Small intestine (tissue), 7 donors: Measurements from ENCODE around the gene ARHGEF28. TPM values are rescaled to one million over a fixed set of nuclear protein-coding genes. Genes with fewer than 3 reads are reported as not detected.

Experiments
- DNase-seq, 2 donors: peaks; one replicate each; pipeline versions ENCODE4 v3.0.0 to v3.0.0-alpha.2; 2013
- FAIRE-seq: peaks from 2 replicates; lab custom pipeline; 2012; peaks lifted over from hg19 to GRCh38; lab: Jason Lieb, UNC
- H3K27ac ChIP-seq, 3 donors: one replicate each; pipeline ENCODE4 v1.5.1; 2013; ENCODE audit warnings: low read length in 2 of 3, mild to moderate bottlenecking in 2 of 3, control low read depth in 1 of 3, inconsistent platforms in 1 of 3, low read depth in 1 of 3, moderate library complexity in 1 of 3
- H3K27me3 ChIP-seq, 3 donors: one replicate each; pipeline ENCODE4 v1.6.1; 2013; ENCODE audit warnings: low read length in 3 of 3, inconsistent platforms in 1 of 3; ENCODE audit not compliant: control insufficient read depth in 3 of 3, insufficient read depth in 3 of 3
- H3K36me3 ChIP-seq, 3 donors: one replicate each; pipeline ENCODE4 v1.6.1; 2013; ENCODE audit warnings: low read length in 3 of 3, inconsistent platforms in 1 of 3, low read depth in 1 of 3, mild to moderate bottlenecking in 1 of 3, moderate library complexity in 1 of 3; ENCODE audit not compliant: control insufficient read depth in 3 of 3, insufficient read depth in 2 of 3
- H3K4me1 ChIP-seq, 3 donors: one replicate each; pipeline ENCODE4 v1.6.1; 2013; ENCODE audit warnings: low read length in 2 of 3, inconsistent platforms in 1 of 3, low read depth in 1 of 3, mild to moderate bottlenecking in 1 of 3, moderate library complexity in 1 of 3; ENCODE audit not compliant: control insufficient read depth in 3 of 3, insufficient read depth in 2 of 3
- H3K4me3 ChIP-seq, 3 donors: one replicate each; pipeline ENCODE4 v1.5.1; 2013; ENCODE audit warnings: low read length in 3 of 3, control low read depth in 1 of 3, inconsistent platforms in 1 of 3, low read depth in 1 of 3, mild to moderate bottlenecking in 1 of 3, moderate library complexity in 1 of 3
- H3K9me3 ChIP-seq, 2 donors: one replicate each; pipeline ENCODE4 v1.6.1; 2013; ENCODE audit warnings: low read depth in 1 of 2, low read length in 1 of 2; ENCODE audit not compliant: control insufficient read depth in 2 of 2, insufficient read depth in 1 of 2
- WGBS, 3 donors: extraction: QIAGEN DNeasy Blood & Tissue Kit; methylation state at CpG; one replicate each; pipeline ENCODE4 v1.1.7; 2013; 5-methylcytosine and 5-hydroxymethylcytosine counted together
- polyA plus RNA-seq, 4 donors: library from polyadenylated mRNA; stranded (reverse) in 3 of 4; unstranded in 1 of 4; fragments of 200-250 nt in 3 of 4; fragments of 120-200 nt in 1 of 4; gene quantifications; one replicate each; pipeline versions ENCODE4 v1.2.1 to v1.2.3, GENCODE V29; 2013
- donor health status: healthy with polysubstance abuse.
- donor health status: control.
- donor health status: control.
- donor health status: Bipolar disorder and iron deficiency.
- donor health status: healthy.

The ARHGEF28 gene
- polyA plus RNA-seq, 4 donors = 1.1 to 16.5 (median 2.7) TPM

DNA sequence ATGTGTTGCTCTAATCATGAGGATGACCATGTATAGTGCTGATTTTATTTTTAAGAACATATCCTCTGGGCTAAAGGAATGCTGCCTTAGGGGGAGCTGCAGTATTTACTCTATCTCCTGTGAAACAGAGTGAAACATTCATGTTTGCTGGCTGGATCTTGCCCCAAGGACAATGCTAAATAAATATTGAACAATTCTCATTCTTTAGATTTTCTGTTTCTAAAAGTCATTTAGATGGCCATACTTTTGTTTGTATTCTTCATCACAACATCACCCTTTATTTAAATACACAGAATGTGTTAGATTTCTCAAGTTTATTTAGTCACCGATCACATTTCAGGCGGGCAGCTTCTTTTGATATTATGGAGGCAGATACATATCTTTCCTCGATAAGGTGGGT, 103.3 kb downstream of the ARHGEF28 start:
- Histone ChIP-seq H3K4me1 (no peaks in the 10 kb centered on the region), H3K4me3 (no peak overlapping the region), H3K36me3 (no peaks in the 10 kb centered on the region), H3K27ac (no peak overlapping the region), H3K9me3 (no peaks in the 10 kb centered on the region), H3K27me3 (no peaks in the 10 kb centered on the region)
- FAIRE-seq (no peak), DNase-seq (no peak)
- 82 to 90% (median 89%) methylated on average over 3 of the region's 3 CpGs for WGBS, 3 donors

GRCh38 chr5:73732045-73732444, 106.0 kb downstream of the ARHGEF28 start:
- DNase-seq = no peak
- Histone ChIP-seq H3K9me3 (no peaks in the 10 kb centered on the region), H3K27me3 (no peaks in the 10 kb centered on the region), H3K4me3 (no peak overlapping the region), H3K4me1 (no peaks in the 10 kb centered on the region), H3K36me3 (no peaks in the 10 kb centered on the region), H3K27ac (no peak overlapping the region)
- WGBS, 3 donors = 91 to 94% (median 93%) methylated on average over 2 of the region's 2 CpGs
- no peak for FAIRE-seq

GRCh38 chr5:73733219-73733618, 107.2 kb downstream of the ARHGEF28 start:
- Histone ChIP-seq H3K27ac (no peak overlapping the region), H3K36me3 (no peaks in the 10 kb centered on the region), H3K27me3 (no peaks in the 10 kb centered on the region), H3K4me1 (no peaks in the 10 kb centered on the region), H3K4me3 (no peak overlapping the region), H3K9me3 (no peaks in the 10 kb centered on the region)
- DNase-seq = no peak
- WGBS, 3 donors = 67 to 95% (median 91%) methylated on average over 1 of the region's 1 CpG
- FAIRE-seq = no peak

DNA sequence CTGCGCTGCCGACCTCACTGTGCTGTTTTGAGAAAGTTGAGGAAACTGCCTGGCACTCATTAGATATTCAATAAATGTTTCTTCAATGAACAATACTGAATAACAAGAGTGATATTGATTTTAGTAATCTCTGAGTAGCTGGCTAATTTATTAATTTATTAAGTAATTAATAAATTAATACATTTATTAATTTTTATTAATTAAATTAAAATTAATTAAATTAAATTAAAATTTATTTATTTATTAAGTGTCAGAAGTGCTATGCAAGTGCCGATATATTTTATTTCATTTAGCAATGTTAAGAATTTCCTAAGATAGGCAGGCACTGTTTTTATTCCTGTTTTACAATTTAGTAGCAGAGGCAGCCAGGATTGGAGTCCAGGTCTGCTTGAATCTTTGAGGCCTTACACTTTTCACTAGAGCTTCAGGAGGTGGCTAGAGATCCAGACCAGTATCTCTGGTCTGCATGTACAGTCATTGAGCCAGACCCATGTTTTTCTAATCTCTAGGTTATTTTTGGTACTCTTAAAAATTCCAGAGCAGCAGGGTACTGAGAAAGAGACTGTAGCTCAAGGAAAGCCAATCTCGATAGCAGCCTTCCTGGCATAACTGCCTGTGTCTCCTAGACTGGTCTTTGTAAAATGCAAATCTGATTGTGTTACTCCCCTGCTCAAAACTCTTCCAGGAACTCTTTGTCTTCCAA, 109.2 kb downstream of the ARHGEF28 start:
- Histone ChIP-seq H3K4me3 (no peak overlapping the region), H3K36me3 (no peaks in the 10 kb centered on the region), H3K27ac (no peak overlapping the region), H3K4me1 (no peaks in the 10 kb centered on the region), H3K27me3 (no peaks in the 10 kb centered on the region), H3K9me3 (no peaks in the 10 kb centered on the region)
- DNase-seq (no peak), FAIRE-seq (no peak)
- WGBS, 3 donors = 67 to 97% (median 92%) methylated on average over 4 of the region's 4 CpGs

GRCh38 chr5:73739650-73740049, 113.7 kb downstream of the ARHGEF28 start:
- Histone ChIP-seq H3K27me3 (no peaks in the 10 kb centered on the region), H3K4me1 (no peaks in the 10 kb centered on the region), H3K4me3 (no peak overlapping the region), H3K36me3 (no peaks in the 10 kb centered on the region), H3K9me3 (no peaks in the 10 kb centered on the region), H3K27ac (no peak overlapping the region)
- DNase-seq (no peak), FAIRE-seq (no peak)
- WGBS, 3 donors = 95 to 98% (median 96%) methylated on average over 1 of the region's 1 CpG

DNA sequence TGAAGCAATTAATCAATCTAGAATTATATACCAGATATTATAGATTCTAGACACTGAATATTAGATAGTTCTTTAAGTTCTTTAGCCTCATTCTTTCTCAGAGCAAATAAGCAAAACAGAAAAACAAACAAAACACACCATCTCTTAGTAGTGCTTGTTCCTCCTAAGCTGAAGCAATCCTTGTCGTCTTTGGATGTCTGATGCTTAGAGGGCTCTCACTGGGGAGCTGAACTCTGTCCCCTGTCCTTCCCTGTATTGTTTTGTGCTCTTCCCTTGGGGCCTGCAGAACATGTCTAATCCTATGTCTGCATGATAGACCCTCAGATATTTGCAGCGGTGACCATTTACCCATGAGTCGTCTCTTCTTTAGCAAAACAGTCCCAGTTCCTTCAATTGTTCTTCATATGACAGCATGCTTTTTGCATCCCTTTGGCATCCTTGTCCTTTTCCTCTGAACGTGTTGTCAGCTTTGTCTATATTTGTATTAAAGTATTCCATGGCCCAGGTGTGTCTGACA, 114.3 kb downstream of the ARHGEF28 start:
- H3K27ac ChIP-seq = no peak overlapping the region
- H3K27me3 ChIP-seq = no peaks in the 10 kb centered on the region
- FAIRE-seq (no peak), DNase-seq (no peak)
- no peaks in the 10 kb centered on the region for H3K36me3 ChIP-seq
- WGBS, 3 donors = 67 to 73% (median 69%) methylated on average over 4 of the region's 4 CpGs
- no peaks in the 10 kb centered on the region for H3K4me1 ChIP-seq
- H3K4me3 ChIP-seq = no peak overlapping the region
- H3K9me3 ChIP-seq = no peaks in the 10 kb centered on the region

- no peak overlapping the region for H3K27ac ChIP-seq
- no peak for FAIRE-seq
- 68 to 80% (median 76%) methylated on average over 2 of the region's 2 CpGs for WGBS, 3 donors
Observed at GRCh38 chr5:73743161-73743560, 117.2 kb downstream of the ARHGEF28 start.

GRCh38 chr5:73745836-73746235, 119.8 kb downstream of the ARHGEF28 start:
- no peaks in the 10 kb centered on the region for H3K4me1 ChIP-seq
- no peak overlapping the region for H3K27ac ChIP-seq
- H3K27me3 ChIP-seq = no peaks in the 10 kb centered on the region
- FAIRE-seq = no peak
- H3K9me3 ChIP-seq = no peaks in the 10 kb centered on the region
- no peaks in the 10 kb centered on the region for H3K36me3 ChIP-seq
- H3K4me3 ChIP-seq = no peak overlapping the region
- WGBS, 3 donors = 25 to 50% (median 45%) methylated on average over 1 of the region's 1 CpG
- DNase-seq = no peak

More at GRCh38 chr5:73743161-73743560, 117.2 kb downstream of the ARHGEF28 start:
- Histone ChIP-seq H3K27me3 (no peaks in the 10 kb centered on the region), H3K4me1 (no peaks in the 10 kb centered on the region), H3K36me3 (no peaks in the 10 kb centered on the region), H3K9me3 (no peaks in the 10 kb centered on the region), H3K4me3 (no peak overlapping the region)
- DNase-seq = no peak
